NCI-H345 treated with DMSO at 0.1 percent for 48 hours (cell line): ENCODE data around the gene GOLPH3.
"Not testable (repeated sequence)": the region's sequence is repeated elsewhere in the genome, so short reads cannot be mapped to it uniquely, and the experiment has no call there.

Experiments
- DNase-seq: peaks from one replicate; lab custom pipeline; 2025; ENCODE audit not compliant: unreplicated experiment; lab: John Stamatoyannopoulos, UW

Gene GOLPH3

DNA sequence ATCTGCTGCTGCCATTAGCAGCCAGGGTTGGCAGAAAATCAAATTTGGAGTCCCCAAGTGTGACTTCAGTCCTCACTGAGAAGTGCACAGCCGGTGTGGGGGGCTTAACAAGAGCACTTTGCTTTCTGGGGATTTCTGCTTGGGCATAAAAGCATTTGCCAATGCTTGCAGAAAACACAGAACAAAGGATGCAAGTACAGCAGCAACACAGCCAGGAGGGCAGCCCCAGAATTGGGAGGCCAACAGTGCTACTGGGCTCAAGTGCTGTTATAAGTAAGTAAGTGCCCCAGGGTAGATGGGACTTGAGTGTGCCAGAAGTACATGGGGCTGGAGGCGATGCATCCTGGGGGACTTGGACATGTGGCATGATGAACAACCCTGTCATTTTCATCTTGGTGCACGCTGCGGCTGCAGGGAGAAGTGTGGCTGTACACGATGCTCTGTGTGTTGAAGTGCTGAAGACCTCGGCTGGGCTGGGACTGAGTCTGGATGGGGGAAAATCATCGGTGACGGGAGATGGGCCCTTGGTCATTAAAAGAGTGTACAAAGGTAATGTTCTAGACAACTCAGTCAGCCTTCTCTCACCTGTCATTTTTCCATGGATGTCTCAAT, 73.3 kb downstream of the GOLPH3 start:
- DNase-seq, result no peak

- no peak for DNase-seq
These were observed 73.9 kb downstream of the GOLPH3 start for GRCh38 chr5:32100230-32100629.

DNA sequence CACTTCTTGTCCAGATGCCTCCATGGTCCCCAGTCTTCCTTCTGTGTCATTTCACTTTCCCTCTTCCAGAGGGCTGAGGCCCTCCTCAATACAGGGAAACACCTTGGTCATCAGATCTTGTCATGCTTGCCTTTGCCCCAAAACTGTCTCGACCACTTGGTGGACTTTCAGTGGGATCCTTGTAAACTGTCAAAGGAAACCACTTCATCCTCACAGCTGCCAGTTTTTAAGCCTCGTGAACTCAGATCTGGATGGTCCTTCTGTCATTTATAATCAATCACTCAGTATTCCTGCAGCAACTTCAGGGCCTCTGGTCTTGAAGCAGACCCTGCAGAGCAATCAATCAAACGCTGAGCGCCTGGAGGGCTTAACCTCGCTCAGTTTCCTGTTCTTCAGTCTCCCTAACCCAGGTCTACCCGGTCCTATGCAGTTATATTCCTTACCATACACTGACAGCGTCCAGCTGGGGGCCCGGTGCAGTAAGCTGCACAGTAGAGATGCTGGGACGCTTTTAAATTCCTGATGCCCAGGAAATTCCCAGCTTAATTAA, 74.6 kb downstream of the GOLPH3 start:
- DNase-seq, result no peak

DNA sequence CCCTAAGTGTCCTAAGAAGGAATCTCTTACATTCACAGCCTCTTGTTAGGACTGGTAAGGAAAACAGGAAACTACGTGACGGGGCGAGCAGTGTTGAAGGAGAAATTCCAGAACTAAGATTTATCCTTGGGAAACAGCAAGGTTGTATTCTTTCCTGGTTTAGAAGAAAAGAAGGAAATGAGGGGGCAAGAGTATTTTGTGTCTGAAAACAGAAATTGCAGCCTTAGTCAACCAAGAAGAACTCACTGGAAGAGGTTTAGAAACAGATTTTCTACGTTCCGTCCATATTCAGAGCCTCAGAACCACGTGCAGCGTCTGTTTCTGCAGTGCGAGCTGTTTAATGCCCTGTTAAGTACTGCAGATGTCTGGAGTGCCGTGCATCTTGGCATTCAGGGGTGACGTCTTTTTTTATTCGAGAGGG, 75.2 kb downstream of the GOLPH3 start:
- DNase-seq, result no peak

GRCh38 chr5:32098291-32098690, 75.8 kb downstream of the GOLPH3 start:
- DNase-seq, result no peak

GRCh38 chr5:32096891-32097595, 77.1 kb downstream of the GOLPH3 start:
- no peak for DNase-seq

DNA sequence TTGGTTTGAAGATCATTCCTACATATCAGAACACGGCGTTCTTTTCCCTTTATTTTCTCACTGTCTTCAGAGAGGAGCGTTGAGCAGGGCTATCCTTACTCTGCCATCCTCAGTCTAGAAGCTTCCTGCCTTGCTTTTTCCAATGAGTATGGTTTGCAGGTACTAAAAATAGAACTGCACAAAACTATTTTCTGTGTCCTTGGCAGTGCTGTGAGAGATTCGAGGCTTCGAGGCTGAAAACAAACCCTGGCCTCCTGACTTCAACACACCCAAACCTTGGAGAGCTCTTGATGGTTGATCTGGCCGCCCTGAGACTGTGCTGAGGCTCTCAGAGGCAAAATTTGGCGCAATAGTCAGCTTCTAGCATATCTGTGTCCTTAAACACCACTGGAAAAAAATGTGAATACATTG, 78.9 kb downstream of the GOLPH3 start:
- DNase-seq, result no peak

DNA sequence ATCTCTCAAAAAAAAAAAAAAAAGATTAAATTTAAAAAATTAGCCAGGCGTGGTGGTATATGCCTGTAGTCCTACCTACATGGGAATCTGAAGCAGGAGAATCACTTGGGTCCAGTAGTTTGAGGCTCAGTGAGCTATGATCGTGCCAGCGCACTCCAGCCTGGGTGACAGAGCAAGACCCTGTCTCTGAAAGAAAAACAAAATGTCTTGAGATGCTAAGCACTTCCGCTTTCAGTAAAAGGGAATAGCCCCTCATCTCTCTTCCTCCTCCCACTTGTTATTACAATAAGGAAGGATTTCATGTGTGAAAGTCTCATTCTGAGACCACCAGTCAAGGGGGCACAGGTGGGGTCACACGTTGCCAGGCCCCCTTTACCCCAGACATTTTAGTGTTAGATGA, 79.4 kb downstream of the GOLPH3 start:
- no peak for DNase-seq

DNA sequence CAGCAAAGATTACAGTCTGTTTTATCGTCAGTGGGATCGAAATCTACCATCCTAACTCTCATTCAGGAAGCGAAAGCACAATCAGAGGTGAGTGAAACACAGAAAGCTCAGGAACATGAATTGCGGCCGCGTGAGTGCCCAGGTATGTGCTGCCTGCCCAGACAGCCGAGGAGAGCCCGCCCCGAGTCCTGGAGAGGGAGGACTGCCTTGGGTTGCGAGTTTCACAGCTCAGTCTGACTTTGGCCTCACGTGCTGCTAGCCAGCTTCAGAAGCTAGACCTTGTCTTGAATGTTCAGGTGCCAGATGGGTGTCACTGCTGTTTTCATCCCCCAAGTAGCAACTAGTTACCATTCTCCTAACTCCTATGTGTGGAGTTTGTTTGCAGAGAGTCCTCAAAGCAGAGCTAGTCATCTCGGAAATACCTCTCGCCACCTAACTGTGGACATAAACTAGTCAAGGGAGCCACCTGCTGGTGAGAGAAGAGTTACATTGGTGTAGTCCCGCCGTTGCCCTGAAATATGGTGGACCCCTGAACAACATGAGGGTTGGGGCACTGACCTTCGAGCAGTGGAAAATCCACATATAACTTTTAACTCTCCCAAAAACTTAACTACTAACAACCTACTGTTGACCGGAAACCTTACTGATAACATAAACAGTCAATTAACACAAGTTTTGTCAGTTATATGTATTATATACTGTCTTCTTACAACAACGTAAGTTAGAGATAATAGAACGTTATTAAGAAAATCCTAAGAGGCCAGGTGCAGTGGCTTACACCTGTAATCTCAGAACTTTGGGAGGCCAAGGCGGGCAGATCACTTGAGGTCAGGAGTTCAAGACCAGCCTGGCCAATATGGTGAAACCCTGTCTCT, 80.9 kb downstream of the GOLPH3 start:
- DNase-seq, result peak; percentile 60

GRCh38 chr5:32090755-32091128, 83.4 kb downstream of the GOLPH3 start:
- DNase-seq, result no peak

DNA sequence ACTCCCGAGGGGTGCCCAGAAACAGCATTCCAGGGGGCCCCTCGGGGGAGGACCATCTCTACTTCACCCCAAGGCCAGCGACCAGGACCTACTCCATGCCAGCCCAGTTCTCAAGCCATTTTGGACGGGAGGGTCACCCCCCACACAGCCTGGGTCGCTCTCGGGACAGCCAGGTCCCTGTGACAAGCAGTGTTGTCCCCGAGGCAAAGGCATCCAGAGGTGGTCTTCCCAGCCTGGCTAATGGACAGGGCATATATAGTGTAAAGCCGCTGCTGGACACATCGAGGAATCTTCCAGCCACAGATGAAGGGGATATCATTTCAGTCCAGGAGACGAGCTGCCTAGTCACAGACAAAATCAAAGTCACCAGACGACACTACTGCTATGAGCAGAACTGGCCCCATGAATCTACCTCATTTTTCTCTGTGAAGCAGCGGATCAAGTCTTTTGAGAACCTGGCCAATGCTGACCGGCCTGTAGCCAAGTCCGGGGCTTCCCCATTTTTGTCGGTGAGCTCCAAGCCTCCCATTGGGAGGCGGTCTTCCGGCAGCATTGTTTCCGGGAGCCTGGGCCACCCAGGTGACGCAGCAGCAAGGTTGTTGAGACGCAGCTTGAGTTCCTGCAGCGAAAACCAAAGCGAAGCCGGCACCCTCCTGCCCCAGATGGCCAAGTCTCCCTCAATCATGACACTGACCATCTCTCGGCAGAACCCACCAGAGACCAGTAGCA, 83.9 kb downstream of the GOLPH3 start:
- DNase-seq, result no peak

- no peak for DNase-seq
These were observed 84.7 kb downstream of the GOLPH3 start for GRCh38 chr5:32089146-32090000.

GRCh38 chr5:32088214-32088613, 85.9 kb downstream of the GOLPH3 start:
- no peak for DNase-seq

- no peak for DNase-seq
These were observed 86.7 kb downstream of the GOLPH3 start for GRCh38 chr5:32087086-32088082.

- no peak for DNase-seq
These were observed 90.1 kb downstream of the GOLPH3 start for GRCh38 chr5:32083981-32084430.

- DNase-seq, result no peak
These were observed 91.4 kb downstream of the GOLPH3 start for GRCh38 chr5:32082701-32083100.

DNA sequence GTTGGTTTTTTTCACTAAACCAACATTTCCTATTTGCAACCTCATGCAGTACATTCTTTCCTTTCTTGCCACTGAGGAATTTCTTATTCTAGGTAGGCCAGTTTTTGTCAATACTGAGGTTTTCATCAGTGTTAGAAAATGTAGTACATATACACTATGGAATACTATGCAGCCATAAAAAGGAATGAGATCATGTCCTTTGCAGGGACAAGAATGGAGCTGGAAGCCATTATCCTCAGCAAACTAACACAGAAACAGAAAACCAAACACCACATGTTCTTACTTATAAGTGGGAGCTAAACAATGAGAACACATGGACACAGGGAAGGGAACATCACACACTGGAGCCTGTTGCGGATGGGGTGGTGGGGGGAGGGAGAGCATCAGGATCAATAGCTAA, 93.6 kb downstream of the GOLPH3 start:
- not testable (repeated sequence) for DNase-seq

- not testable (repeated sequence) for DNase-seq
These were observed 95.3 kb downstream of the GOLPH3 start for GRCh38 chr5:32078855-32079254.
